GM21825 (cell line): ENCODE measurements around the gene MDM1.

Experiments used
- ATAC-seq: cut with Tn5 transposase; IDR thresholded peaks from one replicate; pipeline ENCODE4 v1.9.1; 2021; ENCODE audit warnings: mild to moderate bottlenecking, moderate library complexity; ENCODE audit not compliant: unreplicated experiment

MDM1 gene

DNA sequence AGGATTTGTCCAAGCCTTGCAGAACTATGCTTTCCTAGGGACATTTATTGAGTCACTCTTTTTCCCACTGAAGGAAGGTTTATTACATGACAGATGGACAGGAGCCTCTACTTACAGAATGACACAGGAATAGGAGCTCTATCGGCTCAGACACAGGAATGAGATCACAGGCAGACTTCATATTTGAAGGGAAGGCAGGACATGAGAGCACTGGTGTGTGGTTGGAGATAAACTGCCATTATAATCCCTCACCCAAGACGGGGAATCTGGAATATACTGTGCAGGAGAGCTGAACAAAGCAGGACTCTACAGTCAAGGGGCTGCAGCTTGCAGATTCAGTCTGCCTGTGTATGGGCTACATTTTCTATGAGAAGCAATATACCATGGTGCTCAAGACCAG is 51.9 kb downstream of the MDM1 start:
- no peak for ATAC-seq

DNA sequence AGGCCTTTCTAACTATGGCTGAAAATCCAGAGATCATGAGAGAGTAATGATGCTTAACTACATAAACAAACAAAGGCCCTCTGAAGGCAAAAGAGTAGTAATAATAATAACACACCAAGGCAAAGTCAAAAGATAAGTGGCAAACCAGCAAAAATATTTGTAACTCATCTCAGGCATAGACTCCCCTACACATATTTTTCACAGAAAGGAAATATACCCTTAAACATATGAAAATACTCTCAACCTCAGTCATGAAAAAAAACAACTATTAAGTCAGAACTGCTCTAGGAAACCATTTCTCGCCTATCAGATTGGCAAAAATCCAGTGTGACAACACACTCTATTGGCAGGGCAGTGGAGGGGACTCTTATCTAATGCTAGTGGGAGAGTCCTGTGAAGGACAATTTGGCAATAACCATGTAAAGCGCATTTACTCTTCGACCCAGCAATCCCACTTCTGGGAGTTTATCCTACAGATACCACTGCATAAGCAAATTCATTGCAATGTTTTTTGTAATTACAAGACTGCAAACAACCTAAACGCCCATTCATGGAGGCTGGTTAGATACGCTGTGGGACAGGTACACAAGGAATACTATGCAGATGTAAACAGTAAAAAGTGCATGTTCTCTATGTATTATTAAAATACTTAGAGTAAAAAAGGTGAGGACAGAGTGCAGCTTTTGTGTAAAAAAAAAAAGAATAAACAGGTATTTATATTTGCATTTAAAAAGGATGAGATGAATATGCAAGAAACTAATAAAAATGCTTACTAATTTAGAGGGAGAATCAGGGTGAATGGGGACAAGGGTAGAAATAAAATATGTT is 52.7 kb downstream of the MDM1 start:
- ATAC-seq = no peak

DNA sequence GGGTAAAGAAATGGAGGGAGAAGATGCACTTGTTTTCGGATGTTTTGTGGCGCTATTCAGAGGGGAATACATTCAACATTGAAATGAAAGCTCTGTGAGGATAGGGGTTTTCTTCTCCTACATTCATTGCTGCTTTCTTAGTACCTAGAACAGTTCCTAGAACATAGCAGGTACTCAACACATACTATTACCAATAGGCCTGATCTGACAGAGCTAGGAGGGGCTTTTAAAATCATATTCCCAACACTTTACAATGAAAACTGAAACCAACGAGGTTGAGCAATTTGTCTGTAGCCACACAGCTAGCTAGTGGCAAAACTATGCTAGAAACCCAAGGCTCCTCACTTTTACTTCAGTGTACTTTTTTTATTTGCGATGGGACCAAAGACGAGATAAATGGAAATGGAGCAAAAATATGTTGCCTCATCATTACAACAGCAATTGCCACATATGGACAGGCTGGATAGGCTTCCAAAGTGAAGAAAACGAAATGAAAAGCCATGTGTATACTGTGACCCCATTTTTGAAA is 55.7 kb downstream of the MDM1 start:
- no peak for ATAC-seq

- ATAC-seq = no peak
Observed at GRCh38 chr12:68272732-68273131, 59.4 kb downstream of the MDM1 start.

GRCh38 chr12:68271346-68271745 is 60.8 kb downstream of the MDM1 start:
- ATAC-seq = no peak

DNA sequence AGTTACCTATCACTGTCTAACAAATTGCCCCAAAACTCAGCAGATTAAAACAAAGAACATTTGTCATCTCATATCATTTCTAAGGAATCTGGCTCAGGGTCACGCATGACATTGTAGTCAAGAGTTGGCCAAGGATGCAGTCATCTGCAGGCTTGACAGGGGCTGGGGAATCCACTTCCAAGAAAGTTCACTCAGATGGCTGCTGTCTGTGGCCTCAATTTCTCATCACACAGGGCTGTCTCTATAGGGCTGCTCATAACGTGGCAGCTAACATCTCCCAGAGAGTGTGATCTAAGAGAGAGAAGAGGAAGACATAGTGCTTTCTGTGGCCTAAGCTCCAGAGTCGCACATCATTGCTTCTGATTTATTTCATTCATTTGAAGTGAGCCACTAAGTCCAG is 61.8 kb downstream of the MDM1 start:
- no peak for ATAC-seq

DNA sequence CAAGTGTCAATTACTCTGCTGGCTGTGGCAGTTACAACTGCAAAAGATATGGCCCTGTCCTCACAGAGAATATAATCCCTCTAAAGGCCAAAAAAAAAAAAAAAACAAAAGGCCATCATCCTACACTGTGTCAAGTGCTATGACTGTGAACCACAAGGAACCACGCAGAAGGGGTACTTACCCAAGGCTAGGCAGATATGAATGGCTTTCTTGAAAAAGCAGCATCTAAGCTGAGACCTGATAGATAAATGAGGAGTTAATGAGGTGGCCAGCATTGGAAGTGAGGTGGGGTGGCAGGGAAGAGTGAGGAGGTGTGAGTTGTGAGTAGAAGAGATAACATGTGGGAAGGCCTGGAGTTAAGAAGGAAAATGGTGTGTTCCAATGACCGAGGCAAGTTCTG is 62.4 kb downstream of the MDM1 start:
- ATAC-seq = no peak

DNA sequence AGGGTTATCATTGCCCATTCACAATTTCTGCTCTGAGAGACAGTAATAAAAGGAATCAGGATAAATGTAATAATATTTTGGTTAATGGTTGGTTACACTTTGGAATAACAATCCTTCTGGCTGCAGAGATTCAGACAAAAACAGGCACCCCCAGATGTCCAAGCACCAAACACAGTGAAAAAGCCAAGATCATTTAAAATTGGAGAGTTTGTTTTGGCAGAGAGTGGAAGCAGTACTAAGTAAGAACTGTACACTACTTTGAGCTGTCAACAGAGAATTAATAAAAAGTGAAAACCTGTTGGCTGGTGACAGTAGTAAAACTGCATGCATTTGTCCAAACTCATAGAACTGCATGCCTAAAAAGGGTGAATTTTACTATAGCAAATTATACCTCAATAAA is 63.2 kb downstream of the MDM1 start:
- no peak for ATAC-seq

DNA sequence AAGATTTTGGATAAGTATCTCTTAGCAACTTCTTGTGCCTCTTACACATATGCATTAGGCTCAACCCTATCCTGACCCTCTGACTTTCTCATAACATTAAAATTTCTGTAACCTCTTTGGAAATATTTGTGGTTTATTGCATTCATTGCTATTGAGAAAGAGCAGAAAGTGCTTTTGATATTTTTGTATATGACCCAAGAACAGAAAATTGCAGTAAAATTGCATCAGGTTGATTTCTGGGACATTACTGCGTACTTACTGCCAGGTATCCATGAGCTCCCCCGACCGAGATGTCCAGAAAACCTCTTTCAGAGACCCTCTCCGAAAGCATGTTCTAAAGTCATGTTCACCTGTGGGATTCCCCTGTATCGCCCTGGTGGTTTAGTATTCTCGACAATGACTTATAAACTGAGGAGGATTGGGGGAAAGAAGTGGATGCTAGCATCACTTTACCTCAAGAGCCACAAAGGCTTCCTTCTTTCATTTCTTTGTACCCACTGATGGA is 64.2 kb downstream of the MDM1 start:
- no peak for ATAC-seq

GRCh38 chr12:68264857-68265256 is 67.3 kb downstream of the MDM1 start:
- ATAC-seq = no peak

- ATAC-seq = no peak
Observed at GRCh38 chr12:68264158-68264855, 67.9 kb downstream of the MDM1 start.

DNA sequence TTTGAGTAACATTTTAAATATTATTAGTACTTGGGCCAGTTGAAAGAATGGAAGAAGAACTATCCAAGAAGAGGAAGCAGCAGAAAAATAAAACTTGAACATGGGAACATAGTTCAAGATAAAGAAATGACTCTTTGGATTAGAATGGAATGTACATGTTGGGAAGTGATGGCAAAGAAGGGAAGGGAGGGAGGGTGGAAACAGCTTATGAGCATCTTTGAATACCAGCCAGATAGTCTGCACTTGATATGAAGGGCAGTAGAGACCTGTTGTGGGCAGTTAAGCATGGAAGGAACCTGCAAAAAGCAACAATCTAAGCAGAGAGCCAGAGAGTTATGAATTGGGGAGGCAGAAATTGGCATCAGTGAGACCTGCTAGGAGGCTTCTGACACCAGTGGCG is 68.8 kb downstream of the MDM1 start:
- no peak for ATAC-seq

- ATAC-seq = no peak
Observed at GRCh38 chr12:68261896-68262295, 70.3 kb downstream of the MDM1 start.

DNA sequence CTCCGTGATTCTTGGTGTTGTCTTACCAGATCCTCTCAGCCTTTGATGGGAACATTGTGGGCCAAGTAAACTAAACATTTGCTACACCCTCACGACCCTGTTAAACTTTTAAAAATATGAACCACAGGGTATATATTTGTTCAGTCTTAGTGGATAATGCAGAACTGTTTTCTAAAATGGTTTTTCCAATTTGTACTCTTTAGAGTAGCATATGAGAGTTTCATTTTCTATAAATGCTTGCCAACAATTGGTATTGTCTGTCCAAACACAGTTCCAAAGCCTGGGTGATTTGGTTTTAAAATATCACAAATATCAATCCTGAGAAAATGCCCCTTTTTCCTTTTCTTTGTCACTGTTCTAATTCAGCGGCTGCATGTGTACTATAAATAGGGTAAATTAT is 72.0 kb downstream of the MDM1 start:
- ATAC-seq = no peak

- ATAC-seq = no peak
Observed at GRCh38 chr12:68259318-68259940, 72.7 kb downstream of the MDM1 start.

- ATAC-seq = no peak
Observed at GRCh38 chr12:68253504-68253903, 78.7 kb downstream of the MDM1 start, which contains the start of gene IL22. Gene IL22, minus strand, starts transcription at chr12:68253604. Its CDS starts 156 bp downstream, at chr12:68253448.

DNA sequence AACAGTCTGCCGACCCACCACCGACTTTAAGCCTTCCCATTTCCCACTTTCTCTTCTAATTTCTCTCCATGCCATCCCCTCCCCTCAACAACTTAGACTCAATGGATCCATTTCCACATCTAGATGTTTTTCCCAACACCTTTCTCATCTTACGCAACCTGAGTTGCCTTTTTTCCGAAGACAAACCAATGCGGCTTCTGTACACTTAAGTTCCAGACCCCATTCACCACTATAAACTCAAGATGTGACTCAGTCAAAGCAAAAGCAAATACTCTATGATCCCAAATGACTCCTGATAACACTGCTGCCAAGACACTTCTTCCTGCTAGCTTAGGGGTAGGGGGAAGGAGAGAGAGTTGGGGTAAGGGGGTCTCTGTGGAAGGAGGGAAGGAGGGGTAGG is 80.1 kb downstream of the MDM1 start:
- ATAC-seq = no peak

DNA sequence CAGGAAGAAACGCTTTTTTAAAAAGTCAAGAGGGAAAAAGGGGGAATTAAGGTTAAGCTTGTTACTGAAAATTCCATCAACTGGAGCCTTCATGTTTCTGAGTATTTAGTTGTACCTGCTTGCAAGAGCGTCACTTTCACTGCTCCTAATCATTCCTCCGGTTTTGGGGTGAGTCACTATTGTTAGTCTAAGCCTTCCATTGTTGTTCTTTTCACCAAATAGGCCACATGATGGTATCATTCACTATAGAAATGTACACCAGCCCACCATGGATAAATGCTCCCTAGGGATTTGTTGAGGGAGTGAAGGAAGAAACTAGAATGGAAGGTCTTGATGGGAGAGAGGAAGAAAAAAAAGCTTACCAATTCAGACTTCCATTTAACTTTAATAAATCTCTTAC is 81.7 kb downstream of the MDM1 start:
- ATAC-seq = no peak

DNA sequence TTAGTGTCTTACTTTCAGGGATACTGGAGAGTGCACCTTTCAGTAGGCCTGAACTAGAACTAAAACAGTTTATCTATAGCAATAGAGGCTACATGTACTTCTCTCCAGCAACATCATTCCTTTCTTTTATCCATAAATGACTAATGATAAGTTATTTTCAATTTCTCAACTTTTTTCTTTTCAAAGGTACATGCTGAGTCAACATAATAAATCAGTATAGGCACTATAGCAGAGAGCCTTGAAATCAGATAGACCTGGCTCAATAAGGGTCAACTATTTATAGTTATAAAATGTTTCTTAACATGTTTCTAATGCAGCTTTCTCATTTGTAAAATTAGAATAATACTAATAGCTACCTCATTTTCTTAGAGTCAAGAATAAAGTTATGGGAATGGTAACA is 84.4 kb downstream of the MDM1 start:
- ATAC-seq = no peak

DNA sequence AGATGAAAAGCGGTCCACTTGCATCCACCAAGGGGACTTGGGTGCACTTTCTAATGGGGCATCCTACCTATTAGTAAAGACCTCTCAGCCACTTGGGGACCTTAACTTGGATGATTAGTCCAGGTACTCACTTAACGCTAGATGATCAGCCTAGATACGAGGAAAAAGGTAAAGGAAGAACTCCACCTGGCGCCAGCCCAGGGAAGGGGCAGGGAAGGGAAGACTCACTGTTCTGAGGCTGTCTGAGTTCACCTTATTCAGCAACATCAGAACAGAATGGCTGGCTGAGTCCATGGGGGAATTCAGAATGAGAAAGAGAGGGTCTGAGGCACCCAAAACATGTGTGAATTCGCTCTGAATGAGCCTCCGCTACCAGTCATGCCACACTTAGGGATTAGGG is 85.8 kb downstream of the MDM1 start:
- ATAC-seq = no peak

GRCh38 chr12:68245180-68246021 is 86.8 kb downstream of the MDM1 start:
- no peak for ATAC-seq
